AG04449 (cell line): ENCODE data around the gene GSTCD.
"Not testable (repeated sequence)": the region's sequence is repeated elsewhere in the genome, so short reads cannot be mapped to it uniquely, and the experiment has no call there.

Source experiments
- CTCF ChIA-PET: fragments of 350-600 bp; formaldehyde crosslinking; extraction: SDS; loops from one replicate; lab custom pipeline; 2021; ENCODE audit warnings: antibody characterized with exemption; lab: Yijun Ruan, JAX
- POLR2A ChIA-PET: fragments of 400-600, 350-600 bp; formaldehyde crosslinking; extraction: SDS; loops from one replicate; lab custom pipeline; 2020; ENCODE audit warnings: antibody characterized with exemption, inconsistent platforms; lab: Yijun Ruan, JAX
- DNase-seq: peaks from one replicate; pipeline ENCODE4 v3.0.0-alpha.2; 2010; ENCODE audit warnings: low read depth, low spot score
- H3K4me3 ChIP-seq: 2 replicates; pipeline ENCODE4 v1.5.1; 2011; ENCODE audit warnings: low read depth, mild to moderate bottlenecking, control low read depth, low read length
- TF ChIP-seq, protein P1 (sequence below): IDR thresholded peaks from one replicate; pipeline ENCODE4 v1.5.1; 2011; ENCODE audit warnings: mild to moderate bottlenecking, moderate library complexity, low read length, control low read depth, inconsistent platforms; ENCODE audit not compliant: insufficient read depth; ENCODE audit errors: missing control alignments

The GSTCD gene

DNA sequence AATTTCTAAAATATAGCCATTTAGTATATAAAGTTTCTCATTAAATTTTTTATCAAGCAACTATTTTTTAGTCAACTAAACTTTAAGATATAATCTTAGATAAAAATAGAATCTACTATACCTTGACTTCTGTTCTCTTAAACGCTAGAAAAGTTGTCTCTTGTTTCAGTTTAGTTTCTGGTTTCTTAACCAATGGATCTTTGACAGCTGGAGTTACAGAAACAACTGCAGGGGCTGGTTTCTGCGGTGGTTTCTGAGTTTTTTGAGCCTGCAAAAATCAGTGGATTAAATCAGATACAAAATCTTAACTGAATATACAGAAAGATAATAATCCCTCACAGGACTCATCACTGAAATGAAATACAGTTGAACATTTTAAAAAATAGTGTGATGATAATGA, 22.0 kb upstream of the GSTCD start:
- POLR2A ChIA-PET = no interaction called here
- no peak overlapping the region for H3K4me3 ChIP-seq
- DNase-seq = no peak
- TF ChIP-seq, protein P1, sequence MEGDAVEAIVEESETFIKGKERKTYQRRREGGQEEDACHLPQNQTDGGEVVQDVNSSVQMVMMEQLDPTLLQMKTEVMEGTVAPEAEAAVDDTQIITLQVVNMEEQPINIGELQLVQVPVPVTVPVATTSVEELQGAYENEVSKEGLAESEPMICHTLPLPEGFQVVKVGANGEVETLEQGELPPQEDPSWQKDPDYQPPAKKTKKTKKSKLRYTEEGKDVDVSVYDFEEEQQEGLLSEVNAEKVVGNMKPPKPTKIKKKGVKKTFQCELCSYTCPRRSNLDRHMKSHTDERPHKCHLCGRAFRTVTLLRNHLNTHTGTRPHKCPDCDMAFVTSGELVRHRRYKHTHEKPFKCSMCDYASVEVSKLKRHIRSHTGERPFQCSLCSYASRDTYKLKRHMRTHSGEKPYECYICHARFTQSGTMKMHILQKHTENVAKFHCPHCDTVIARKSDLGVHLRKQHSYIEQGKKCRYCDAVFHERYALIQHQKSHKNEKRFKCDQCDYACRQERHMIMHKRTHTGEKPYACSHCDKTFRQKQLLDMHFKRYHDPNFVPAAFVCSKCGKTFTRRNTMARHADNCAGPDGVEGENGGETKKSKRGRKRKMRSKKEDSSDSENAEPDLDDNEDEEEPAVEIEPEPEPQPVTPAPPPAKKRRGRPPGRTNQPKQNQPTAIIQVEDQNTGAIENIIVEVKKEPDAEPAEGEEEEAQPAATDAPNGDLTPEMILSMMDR = no peak
- CTCF ChIA-PET = no interaction called here

DNA sequence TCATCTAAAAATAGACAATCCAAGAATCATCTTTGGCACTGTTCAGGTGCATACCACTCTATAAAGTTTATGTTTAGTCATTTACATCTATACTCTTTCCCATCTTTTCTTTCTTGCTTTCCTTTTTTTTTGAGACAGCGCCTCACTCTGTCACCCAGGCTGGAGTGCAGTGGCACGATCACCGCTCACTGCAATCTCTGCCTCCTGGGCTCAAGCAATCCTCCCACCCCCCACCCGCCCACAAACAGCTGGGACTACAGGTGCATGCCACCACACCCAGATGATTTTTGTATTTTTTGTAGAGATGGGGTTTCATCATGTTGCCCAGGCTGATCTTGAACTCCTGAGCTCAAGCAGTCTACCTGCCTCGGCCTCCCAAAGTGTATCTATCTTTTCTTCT, 13.8 kb upstream of the GSTCD start:
- H3K4me3 ChIP-seq, DNase-seq, POLR2A ChIA-PET, CTCF ChIA-PET: not testable (repeated sequence)

DNA sequence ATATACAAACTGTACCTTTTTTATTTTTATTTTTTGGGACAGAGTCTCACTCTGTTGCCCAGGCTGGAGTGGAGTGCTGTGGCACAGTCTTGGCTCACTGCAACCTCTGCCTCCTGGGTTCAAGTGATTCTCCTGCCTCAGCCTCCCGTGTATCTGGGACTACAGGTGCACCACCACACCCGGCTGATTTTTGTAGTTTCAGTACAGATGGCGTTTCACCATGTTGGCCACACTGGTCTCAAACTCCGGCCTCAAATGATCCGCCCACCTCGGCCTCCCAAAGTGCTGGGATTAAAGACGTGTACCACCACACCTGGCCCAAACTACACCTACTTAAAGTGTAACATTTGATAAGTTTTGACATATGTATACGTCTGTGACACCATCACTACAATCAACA, 12.8 kb upstream of the GSTCD start:
- DNase-seq, POLR2A ChIA-PET, CTCF ChIA-PET, H3K4me3 ChIP-seq: not testable (repeated sequence)

DNA sequence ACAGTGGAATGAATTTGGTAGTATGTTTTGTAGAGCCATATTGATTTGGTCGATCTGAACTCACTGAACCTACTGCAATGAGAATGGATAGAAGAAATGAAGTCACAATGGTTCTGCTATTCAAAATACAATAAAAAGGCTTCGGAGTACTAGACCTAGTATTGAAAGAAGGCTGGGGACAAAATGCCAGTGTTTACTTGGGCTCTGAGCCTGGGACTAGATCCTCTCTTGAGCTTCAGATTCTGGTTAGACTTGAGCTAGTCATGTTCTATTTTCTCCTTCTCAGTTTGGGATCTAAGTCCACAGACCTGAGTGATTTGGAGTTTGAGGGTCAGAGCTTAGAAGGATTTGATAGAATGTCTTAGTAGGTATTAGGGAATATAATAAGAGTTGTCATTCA, 10.0 kb upstream of the GSTCD start:
- TF ChIP-seq, protein P1 = no peak
- DNase-seq = no peak
- no peak overlapping the region for H3K4me3 ChIP-seq
- ChIA-PET CTCF (no interaction called here), POLR2A (no interaction called here)

DNA sequence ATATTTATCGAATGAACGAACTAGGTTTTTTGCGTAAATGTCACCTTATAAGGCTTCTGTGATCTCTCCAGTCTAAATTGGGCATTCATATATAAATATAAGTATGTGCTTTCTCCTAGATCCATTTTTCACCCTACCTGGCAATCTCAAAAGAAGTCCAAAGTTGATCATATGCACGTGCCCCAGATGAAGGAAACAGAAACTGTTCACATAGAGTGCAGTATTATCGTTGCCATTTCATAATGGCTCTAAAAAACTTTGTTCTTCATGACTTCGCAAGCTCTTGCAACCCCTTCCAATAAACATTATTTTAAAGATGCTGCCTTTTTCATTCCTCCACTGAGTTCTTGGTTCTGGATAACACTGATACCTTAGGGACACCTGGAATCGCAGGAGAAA, 803 bp upstream of the GSTCD start:
- DNase-seq = no peak
- H3K4me3 ChIP-seq = peak overlapping the region; percentile 92
- TF ChIP-seq, protein P1 = no peak
- ChIA-PET POLR2A (no interaction called here), CTCF (interaction anchor here (0.7 to 1.3 kb wide), 2 partner anchors 8 to 493 kb away, joined by 3 to 5 read pairs; no protein-coding TSS in a partner anchor)

DNA sequence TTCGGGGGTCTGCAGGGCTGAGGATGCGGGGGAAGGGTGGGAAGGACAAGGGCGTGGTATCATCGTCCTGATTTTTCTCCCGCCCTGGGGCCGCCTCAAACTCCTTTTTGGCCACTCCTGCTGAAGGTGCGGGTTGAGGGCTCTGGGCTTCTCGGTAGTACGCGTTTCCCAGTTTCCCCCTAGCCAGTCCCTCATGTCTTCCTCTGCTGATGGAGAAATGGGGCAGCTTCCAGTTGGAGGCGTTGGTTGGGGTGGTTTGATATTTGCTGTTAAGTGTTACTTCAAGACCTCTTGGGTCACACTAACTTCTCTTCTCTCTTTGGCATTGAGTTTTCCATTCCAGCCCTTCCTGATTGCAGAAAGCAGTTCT, 482 bp downstream of the GSTCD start:
- CTCF ChIA-PET = interaction anchor here (0.9 to 1.3 kb wide), 2 partner anchors 9 to 492 kb away, joined by 3 to 5 read pairs; no protein-coding TSS in a partner anchor
- TF ChIP-seq, protein P1 = no peak
- DNase-seq = no peak
- POLR2A ChIA-PET = no interaction called here
- H3K4me3 ChIP-seq = peak overlapping the region; percentile 92

DNA sequence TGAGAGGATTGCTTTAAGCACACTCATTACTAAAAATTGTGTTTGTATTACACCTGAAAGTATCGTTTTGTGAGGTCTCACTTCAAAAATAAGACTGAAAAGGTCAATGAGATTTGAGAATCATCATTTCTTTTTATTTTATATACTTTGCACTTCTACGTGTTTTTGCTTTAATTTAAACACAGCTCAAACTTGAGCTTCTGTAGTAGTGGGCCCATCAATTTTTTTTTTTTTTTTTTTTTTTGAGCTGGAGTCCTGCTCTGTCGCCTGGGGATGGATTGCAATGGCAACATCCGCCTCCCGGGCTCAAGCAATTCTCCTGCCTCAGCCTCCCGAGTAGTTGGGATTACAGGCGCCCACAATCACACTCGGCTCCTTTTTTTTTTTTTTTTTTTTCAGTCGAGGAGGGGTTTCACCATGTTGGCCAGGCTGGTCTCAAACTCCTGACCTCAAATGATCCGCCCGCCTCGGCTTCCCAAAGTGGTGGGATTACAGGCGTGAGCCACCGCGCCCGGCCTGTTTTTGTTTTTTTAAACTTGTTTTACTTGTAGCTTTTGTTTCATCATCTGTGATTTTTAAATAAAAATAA, 1.5 kb downstream of the GSTCD start:
- no peak overlapping the region for H3K4me3 ChIP-seq
- DNase-seq = no peak
- POLR2A ChIA-PET = interaction anchor here (0.6 kb wide), 1 partner anchor 8 kb away, joined by 3 read pairs; no protein-coding TSS in a partner anchor
- CTCF ChIA-PET = interaction anchor here (0.8 to 1.5 kb wide), 2 partner anchors 9 to 188 kb away, joined by 4 to 6 read pairs; no protein-coding TSS in a partner anchor
- TF ChIP-seq, protein P1 = no peak
